Measurements from ENCODE around the gene MAP3K3.

The MAP3K3 gene

GRCh38 chr17:63741408-63742173 lies 119.4 kb downstream of the MAP3K3 start, which contains the start of gene STRADA:
Gene STRADA, minus strand, starts transcription at chr17:63741799. Its CDS starts 13,430 bp downstream, at chr17:63728369.
- DNase-seq (peak; percentile 99), ATAC-seq (ENCODE audit: insufficient read depth, low read depth) (peak; percentile 93)
- Histone ChIP-seq H3K4me1 (ENCODE audit: insufficient read depth, low read length) (peaks cover 26% of the 10 kb centered on the region), H3K36me3 (ENCODE audit: insufficient read depth, low read length) (peaks cover 12% of the 10 kb centered on the region; the same call in 1 of the 2 replicates), H2AFZ (ENCODE audit: low read depth, low read length) (peak within 1 kb of the TSS; percentile 93), H3K27ac (ENCODE audit: low read length) (peak within 1 kb of the TSS; percentile 100), H4K20me1 (ENCODE audit: insufficient read depth, low read length) (no peaks in the 10 kb centered on the region), H3K4me2 (ENCODE audit: insufficient read depth, low read length) (peak within 1 kb of the TSS; percentile 72), H3K27me3 (ENCODE audit: insufficient read depth, low read length, poor library complexity) (no peaks in the 10 kb centered on the region), H3K79me2 (ENCODE audit: insufficient read depth, low read length) (peaks cover 43% of the 10 kb centered on the region), H3K9ac (ENCODE audit: low read depth, low read length) (peak within 1 kb of the TSS; percentile 91), H3K9me3 (ENCODE audit: insufficient read depth, low read length, severe bottlenecking) (no peaks in the 10 kb centered on the region), H3K4me3 (ENCODE audit: low read depth in 1 of 2, low read length in 2 of 2) (peak within 1 kb of the TSS; percentile 80 to 85)
- TF ChIP-seq EZH2 (IDR thresholded peaks at IDR 0.05; ENCODE audit: borderline replicate concordance, low read depth, low read length, severe bottlenecking), result no peak
- no peak for TF ChIP-seq CTCF (IDR thresholded peaks at IDR 0.05; ENCODE audit: borderline replicate concordance, extremely low read depth, low read length, poor library complexity, severe bottlenecking)

Data from DND-41 (cell line).